Testis (tissue), 3 donors: ENCODE results near the gene GASK1A. TPM values are rescaled to one million over a fixed set of nuclear protein-coding genes. Genes with fewer than 3 reads are reported as not detected.
"Not testable (repeated sequence)": the region's sequence is repeated elsewhere in the genome, so short reads cannot be mapped to it uniquely, and the experiment has no call there.

Source experiments
- DNase-seq: peaks from one replicate; pipeline ENCODE4 v3.0.0-alpha.2; 2019
- H3K27ac ChIP-seq, 2 donors: fragments of 200-600 bp; sonication (generic); one replicate each; pipeline ENCODE4 v1.5.1; 2019
- H3K27me3 ChIP-seq: fragments of 200-600 bp; sonication (generic); one replicate; pipeline ENCODE4 v1.5.1; 2019
- H3K36me3 ChIP-seq: fragments of 200-600 bp; sonication (generic); one replicate; pipeline ENCODE4 v1.5.1; 2017; ENCODE audit warnings: low read depth; ENCODE audit errors: missing control alignments
- H3K4me1 ChIP-seq: fragments of 200-600 bp; sonication (generic); one replicate; pipeline ENCODE4 v1.5.1; 2019
- H3K4me3 ChIP-seq, 2 donors: fragments of 200-600 bp; sonication (generic); one replicate each; pipeline ENCODE4 v1.5.1; 2017 to 2019
- H3K9me3 ChIP-seq: fragments of 200-600 bp; sonication (generic); one replicate; pipeline ENCODE4 v1.5.1; 2017
- CTCF ChIP-seq, 3 experiments: fragments of 450-650 bp in 2 of 3; fragments of 200-600 bp in 1 of 3; sonication (generic) in 1 of 3; IDR thresholded peaks; one replicate each; pipeline ENCODE4 v1.5.1; 2016 to 2019; ENCODE audit warnings: antibody characterized with exemption in 3 of 3, mild to moderate bottlenecking in 2 of 3, moderate library complexity in 1 of 3
- POLR2A ChIP-seq: fragments of 450-650 bp; IDR thresholded peaks from one replicate; pipeline ENCODE4 v1.6.1; 2017; ENCODE audit warnings: antibody characterized with exemption, mild to moderate bottlenecking, moderate library complexity
- WGBS, 2 donors: methylation state at CpG; one replicate each; pipeline ENCODE4 v1.1.5; 2018; 5-methylcytosine and 5-hydroxymethylcytosine counted together
- intact Hi-C: fragments of 100-400 bp; cut with DNase I; formaldehyde crosslinking; loops from one replicate; pipeline ENCODE4 v1.15.1; 2023; ENCODE audit warnings: low total_unique reads
- polyA plus RNA-seq: library from polyadenylated mRNA; stranded (reverse); fragments of 350-450 nt; fragmentation: Illumina TruSeq; extraction: RNeasy Lipid Tissue Mini Kit (QIAGEN cat#74804); gene quantifications from one replicate; pipeline ENCODE4 v1.2.3, GENCODE V29; 2014; ENCODE audit warnings: low read depth, low replicate concordance; ENCODE audit not compliant: insufficient read depth
- total RNA-seq, 2 donors: library from RNA; depleted of rRNA; stranded (reverse); fragments of >200 nt; gene quantifications; one replicate each; pipeline ENCODE4 v1.2.3, GENCODE V29; 2016

The GASK1A gene
- total and polyA plus RNA-seq, 3 donors from 2014 or later, result 6.2 to 22.2 (median 18.7) TPM

- no peak for DNase-seq
- Histone ChIP-seq H3K9me3 (no peaks in the 10 kb centered on the region), H3K36me3 (no peaks in the 10 kb centered on the region), H3K4me1 (no peaks in the 10 kb centered on the region), H3K4me3 (no peak overlapping the region), H3K27ac (no peak overlapping the region), H3K27me3 (no peaks in the 10 kb centered on the region)
- intact Hi-C loops, result no loop called here
- TF ChIP-seq POLR2A, result no peak
- 66 to 74% methylated on average over 5 to 8 of the region's 8 CpGs for WGBS, 2 donors
Observed at GRCh38 chr3:43062564-43063040, 83.5 kb downstream of the GASK1A start.

GRCh38 chr3:43063114-43063513 is 84.0 kb downstream of the GASK1A start:
- Histone ChIP-seq H3K4me1 (no peaks in the 10 kb centered on the region), H3K9me3 (no peaks in the 10 kb centered on the region), H3K27ac (no peak overlapping the region), H3K36me3 (no peaks in the 10 kb centered on the region), H3K4me3 (no peak overlapping the region), H3K27me3 (no peaks in the 10 kb centered on the region)
- intact Hi-C loops, result no loop called here
- DNase-seq, result no peak
- WGBS, 2 donors, result 82 to 83% methylated on average over 3 to 5 of the region's 5 CpGs
- no peak for TF ChIP-seq CTCF (IDR thresholded peaks at IDR 0.05)
- no peak for TF ChIP-seq POLR2A

GRCh38 chr3:43070670-43071069 is 91.6 kb downstream of the GASK1A start:
- H3K27ac ChIP-seq, DNase-seq, H3K4me1 ChIP-seq, intact Hi-C loops, H3K36me3 ChIP-seq, H3K9me3 ChIP-seq, H3K27me3 ChIP-seq, H3K4me3 ChIP-seq: not testable (repeated sequence)
- WGBS, 2 donors, result 93 to 96% methylated on average over 4 to 5 of the region's 5 CpGs

GRCh38 chr3:43071313-43071893 is 92.3 kb downstream of the GASK1A start:
- no peak for DNase-seq
- intact Hi-C loops, result no loop called here
- Histone ChIP-seq H3K9me3 (no peaks in the 10 kb centered on the region), H3K36me3 (no peaks in the 10 kb centered on the region), H3K4me1 (peaks cover 5% of the 10 kb centered on the region), H3K27ac (no peak overlapping the region), H3K4me3 (no peak overlapping the region), H3K27me3 (no peaks in the 10 kb centered on the region)
- 64 to 66% methylated on average over 7 of the region's 7 CpGs for WGBS, 2 donors
- peak in 2 of 3 experiments; percentile 28 to 57 for TF ChIP-seq CTCF (IDR thresholded peaks at IDR 0.05)
- no peak for TF ChIP-seq POLR2A

GRCh38 chr3:43072361-43072760 is 93.2 kb downstream of the GASK1A start:
- Histone ChIP-seq H3K4me1 (peaks cover 5% of the 10 kb centered on the region), H3K27me3 (no peaks in the 10 kb centered on the region), H3K36me3 (no peaks in the 10 kb centered on the region), H3K9me3 (no peaks in the 10 kb centered on the region), H3K27ac (no peak overlapping the region), H3K4me3 (no peak overlapping the region)
- TF ChIP-seq CTCF (IDR thresholded peaks at IDR 0.05) (no peak), POLR2A (no peak)
- DNase-seq, result no peak
- 89 to 95% methylated on average over 4 of the region's 4 CpGs for WGBS, 2 donors
- intact Hi-C loops, result no loop called here
